HG03175 (cell line): ENCODE data around the gene BORCS8.
"Not testable (repeated sequence)": the region's sequence is repeated elsewhere in the genome, so short reads cannot be mapped to it uniquely, and the experiment has no call there.

Experiments
- ATAC-seq: cut with Tn5 transposase; IDR thresholded peaks from one replicate; pipeline ENCODE4 v1.9.1; 2021; ENCODE audit warnings: mild to moderate bottlenecking, moderate library complexity; ENCODE audit not compliant: unreplicated experiment

Gene BORCS8

DNA sequence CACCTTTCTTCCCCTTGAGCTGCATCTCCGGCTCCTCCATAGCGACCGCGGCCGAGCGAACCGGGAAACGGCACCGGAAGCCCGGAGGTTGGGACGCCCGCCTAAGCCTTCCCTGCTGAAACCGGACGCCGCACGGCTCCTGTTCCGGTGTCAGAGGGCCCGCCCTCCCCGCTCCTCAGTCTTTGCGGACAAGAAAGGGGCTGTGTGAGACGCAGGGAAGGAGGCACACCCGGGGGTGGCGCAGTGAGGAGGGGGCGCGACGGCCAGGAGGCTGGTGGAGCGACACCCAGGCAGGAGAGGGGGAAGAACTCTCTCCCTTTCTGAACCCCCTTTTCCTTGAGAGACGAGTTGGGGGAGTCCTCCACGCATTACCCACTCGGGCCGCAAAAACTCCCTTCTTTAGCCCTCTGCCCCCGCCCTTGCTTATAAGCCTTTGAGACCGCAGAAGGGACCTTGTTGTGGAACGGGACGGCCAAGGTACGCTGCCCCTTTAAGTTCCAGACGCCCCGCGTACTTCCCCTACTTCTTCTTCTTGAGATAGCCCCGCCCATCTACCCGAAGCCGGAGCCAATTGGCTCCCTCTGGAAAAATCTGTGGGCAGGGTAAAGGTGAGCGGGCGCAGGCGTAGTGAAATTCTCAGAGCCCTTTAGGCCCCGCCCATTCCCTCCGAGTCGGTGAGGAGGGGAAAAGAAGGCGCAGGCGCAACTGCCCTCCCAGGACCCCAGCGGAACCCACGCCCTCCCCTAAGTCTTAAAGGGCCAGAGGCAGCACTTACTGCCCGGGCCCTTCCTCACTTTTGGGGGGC is at the start of gene BORCS8, which contains the start of gene RFXANK:
TSS of gene BORCS8 (minus strand) at position 75 of the 805 bp plus-strand sequence. CDS start at position 40, 35 bp downstream.
TSS of gene RFXANK (plus strand) at position 181 of the 805 bp plus-strand sequence. CDS start 1,689 bp downstream, outside the sequence.
- peak; percentile 80 for ATAC-seq

DNA sequence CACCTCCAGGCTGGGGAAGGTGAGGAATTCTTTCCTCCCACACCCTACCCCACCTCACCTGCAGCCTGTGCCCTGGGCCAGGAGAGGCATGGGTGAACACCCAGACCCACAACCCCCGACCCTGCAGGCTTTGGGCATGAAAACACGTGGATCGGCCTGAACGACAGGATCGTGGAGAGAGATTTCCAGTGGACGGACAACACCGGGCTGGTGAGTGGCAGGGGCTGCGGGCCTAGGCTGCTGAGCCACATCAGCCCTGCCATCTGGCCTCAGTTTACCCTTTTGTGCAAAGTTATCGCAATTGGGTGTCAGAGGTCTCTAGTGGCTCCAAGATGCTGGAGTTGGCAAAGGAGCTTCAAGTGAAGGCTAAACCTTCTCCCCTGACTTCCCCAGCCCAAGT is 48.5 kb upstream of the BORCS8 start:
- no peak for ATAC-seq

GRCh38 chr19:19239675-19240074 is 47.7 kb upstream of the BORCS8 start:
- ATAC-seq, result no peak

- ATAC-seq, result no peak
These were observed 46.4 kb upstream of the BORCS8 start for GRCh38 chr19:19238126-19238894.

DNA sequence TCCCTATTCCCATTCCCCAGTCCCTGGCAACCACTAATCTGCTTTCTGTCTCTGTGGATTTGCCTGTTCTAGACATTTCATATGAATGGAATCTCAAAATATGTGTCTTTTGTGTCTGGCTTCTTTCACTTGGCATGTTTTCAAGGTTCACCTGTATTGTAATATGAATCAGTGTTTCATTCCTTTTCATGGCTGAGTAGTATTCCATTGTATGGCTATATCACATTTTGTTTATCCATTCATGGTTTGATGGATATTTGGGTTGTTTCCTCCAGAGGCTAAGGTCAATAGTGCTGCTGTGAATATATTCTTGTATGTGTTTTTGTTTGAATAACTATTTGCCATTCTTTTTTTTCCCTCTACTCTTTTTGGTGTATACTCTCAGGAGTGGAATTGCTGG is 44.2 kb upstream of the BORCS8 start:
- no peak for ATAC-seq

GRCh38 chr19:19234220-19234816 is 42.4 kb upstream of the BORCS8 start:
- no peak for ATAC-seq

GRCh38 chr19:19232261-19232721 is 40.3 kb upstream of the BORCS8 start:
- ATAC-seq, result no peak

DNA sequence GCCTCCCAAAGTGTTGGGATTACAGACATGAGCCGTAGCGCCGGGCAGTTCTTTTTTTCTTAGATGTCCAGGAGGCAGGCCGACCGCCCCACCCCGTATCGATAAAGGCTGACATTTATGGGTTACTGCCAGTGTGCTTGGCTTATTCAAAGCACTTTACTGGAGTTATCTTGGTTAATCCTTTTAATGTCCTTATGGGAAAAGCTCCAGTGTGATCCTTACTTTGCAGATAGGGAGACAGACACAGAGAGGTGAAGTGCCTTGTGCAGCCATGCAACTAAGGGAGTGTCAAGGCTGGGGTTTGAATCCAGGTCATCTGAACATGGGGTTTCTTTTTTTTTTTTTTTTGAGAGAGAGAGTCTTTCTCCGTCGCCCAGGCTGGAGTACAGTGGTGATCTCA is 39.0 kb upstream of the BORCS8 start:
- ATAC-seq, result no peak

GRCh38 chr19:19229701-19230100 is 37.7 kb upstream of the BORCS8 start:
- no peak for ATAC-seq

DNA sequence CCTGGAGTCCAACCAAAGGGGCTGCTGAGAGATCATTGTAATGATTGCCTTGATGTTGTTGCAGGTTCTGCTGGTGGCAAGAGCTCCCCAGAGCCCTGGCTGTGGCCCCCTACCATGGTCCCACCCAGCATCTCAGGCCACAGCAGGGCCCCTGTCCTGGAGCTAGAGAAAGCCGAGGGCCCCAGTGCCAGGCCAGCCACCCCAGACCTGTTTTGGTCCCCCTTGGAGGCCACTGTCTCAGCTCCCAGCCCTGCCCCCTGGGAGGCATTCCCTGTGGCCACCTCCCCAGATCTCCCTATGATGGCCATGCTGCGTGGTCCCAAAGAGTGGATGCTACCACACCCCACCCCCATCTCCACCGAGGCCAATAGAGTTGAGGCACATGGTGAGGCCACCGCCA is 35.3 kb upstream of the BORCS8 start:
- ATAC-seq, result no peak

DNA sequence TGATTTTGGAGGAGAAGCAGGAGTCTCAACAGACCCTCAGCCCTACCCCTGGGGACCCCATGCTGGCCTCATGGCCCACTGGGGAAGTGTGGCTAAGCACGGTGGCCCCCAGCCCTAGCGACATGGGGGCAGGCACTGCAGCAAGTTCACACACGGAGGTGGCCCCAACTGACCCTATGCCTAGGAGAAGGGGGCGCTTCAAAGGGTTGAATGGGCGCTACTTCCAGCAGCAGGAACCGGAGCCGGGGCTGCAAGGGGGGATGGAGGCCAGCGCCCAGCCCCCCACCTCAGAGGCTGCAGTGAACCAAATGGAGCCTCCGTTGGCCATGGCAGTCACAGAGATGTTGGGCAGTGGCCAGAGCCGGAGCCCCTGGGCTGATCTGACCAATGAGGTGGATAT is 34.7 kb upstream of the BORCS8 start:
- ATAC-seq, result no peak

DNA sequence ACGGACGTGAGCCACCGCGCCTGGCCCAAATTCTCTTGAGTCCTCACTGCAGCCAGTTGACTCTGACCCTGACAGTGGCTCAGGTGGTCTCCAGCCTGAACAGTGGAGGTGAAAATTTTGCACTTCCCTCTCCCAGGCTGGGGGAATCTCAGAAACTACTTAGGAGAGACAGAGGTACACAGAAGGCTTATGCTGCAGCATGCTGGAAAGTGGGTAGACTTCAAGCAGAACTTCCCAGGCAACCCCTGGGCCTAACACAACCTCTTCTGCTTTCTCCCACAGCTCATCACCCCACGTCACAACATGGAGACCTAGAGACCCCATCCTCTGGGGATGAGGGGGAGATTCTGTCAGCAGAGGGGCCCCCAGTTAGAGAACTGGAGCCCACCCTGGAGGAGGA is 34.3 kb upstream of the BORCS8 start:
- no peak for ATAC-seq

DNA sequence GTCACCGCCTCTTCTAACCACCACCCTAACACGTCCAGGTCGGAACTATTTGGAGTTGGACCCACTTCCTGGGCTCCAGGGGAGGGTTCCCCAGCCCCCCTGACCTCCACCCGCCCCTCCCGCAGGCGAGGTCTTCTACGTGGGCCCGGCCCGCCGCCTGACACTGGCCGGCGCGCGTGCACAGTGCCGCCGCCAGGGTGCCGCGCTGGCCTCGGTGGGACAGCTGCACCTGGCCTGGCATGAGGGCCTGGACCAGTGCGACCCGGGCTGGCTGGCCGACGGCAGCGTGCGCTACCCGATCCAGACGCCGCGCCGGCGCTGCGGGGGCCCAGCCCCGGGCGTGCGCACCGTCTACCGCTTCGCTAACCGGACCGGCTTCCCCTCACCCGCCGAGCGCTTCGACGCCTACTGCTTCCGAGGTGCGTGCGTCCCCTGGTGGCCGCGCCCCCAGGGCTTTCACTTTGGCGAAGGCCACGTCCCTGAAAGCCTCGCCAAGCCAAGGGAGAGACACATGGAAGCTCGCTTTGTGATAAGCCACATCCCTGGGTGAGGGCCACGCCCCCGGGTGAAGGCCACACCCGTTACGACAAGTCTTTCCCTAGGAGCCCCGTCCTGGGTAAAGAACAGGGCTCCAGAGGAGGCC is 33.0 kb upstream of the BORCS8 start:
- no peak for ATAC-seq

- ATAC-seq, result no peak
These were observed 32.3 kb upstream of the BORCS8 start for GRCh38 chr19:19224150-19224851.

GRCh38 chr19:19223636-19224035 is 31.7 kb upstream of the BORCS8 start:
- ATAC-seq, result no peak

- no peak for ATAC-seq
These were observed 31.1 kb upstream of the BORCS8 start for GRCh38 chr19:19223060-19223459.

- ATAC-seq, result not testable (repeated sequence)
These were observed 29.0 kb upstream of the BORCS8 start for GRCh38 chr19:19221000-19221399.

- no peak for ATAC-seq
These were observed 27.0 kb upstream of the BORCS8 start for GRCh38 chr19:19218911-19219310.

- no peak for ATAC-seq
These were observed 25.1 kb upstream of the BORCS8 start for GRCh38 chr19:19217099-19217498.

DNA sequence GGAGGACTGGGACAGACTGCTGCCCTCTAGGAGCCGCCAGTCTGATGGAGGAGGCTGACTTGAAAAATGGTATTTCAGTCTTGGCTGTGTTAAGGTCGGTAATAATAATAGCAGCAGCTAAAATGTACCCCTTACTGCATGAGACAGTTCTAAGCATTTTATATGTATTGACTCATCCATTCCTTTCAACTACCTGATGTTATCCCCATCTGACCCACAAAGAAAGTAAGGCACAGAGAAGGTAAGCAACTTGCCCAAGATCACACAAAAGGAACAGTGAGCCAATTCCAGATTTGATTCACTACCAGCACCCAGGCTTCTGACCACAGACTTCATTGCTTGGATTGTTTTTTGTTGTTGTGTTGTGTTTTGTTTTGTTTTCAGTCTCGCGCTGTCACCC is 23.8 kb upstream of the BORCS8 start:
- ATAC-seq, result no peak
